NCI-H1436 treated with DMSO at 0.1 percent for 48 hours (cell line): ENCODE results near the gene TNFSF12.
"Not testable (repeated sequence)": the region's sequence is repeated elsewhere in the genome, so short reads cannot be mapped to it uniquely, and the experiment has no call there.

Source experiments
- DNase-seq: peaks from one replicate; lab custom pipeline; 2025; lab: John Stamatoyannopoulos, UW

Gene TNFSF12

GRCh38 chr17:7587420-7588151 is 38.7 kb downstream of the TNFSF12 start:
- no peak for DNase-seq

GRCh38 chr17:7588553-7589203 is 39.8 kb downstream of the TNFSF12 start:
- DNase-seq: no peak

- DNase-seq: no peak
Observed at GRCh38 chr17:7589204-7589868, 40.5 kb downstream of the TNFSF12 start.

- no peak for DNase-seq
Observed at GRCh38 chr17:7589891-7590691, 41.2 kb downstream of the TNFSF12 start, which contains the start of gene SOX15. Gene SOX15, minus strand, starts transcription at chr17:7590094. Its CDS starts 418 bp downstream, at chr17:7589676.

- DNase-seq: no peak
Observed at GRCh38 chr17:7590743-7591142, 41.9 kb downstream of the TNFSF12 start.

- DNase-seq: no peak
Observed at GRCh38 chr17:7591596-7591995, 42.7 kb downstream of the TNFSF12 start.

GRCh38 chr17:7592422-7593021 is 43.7 kb downstream of the TNFSF12 start:
- no peak for DNase-seq

GRCh38 chr17:7593296-7593695 is 44.4 kb downstream of the TNFSF12 start:
- no peak for DNase-seq

- DNase-seq: not testable (repeated sequence)
Observed at GRCh38 chr17:7597561-7597960, 48.7 kb downstream of the TNFSF12 start.

- DNase-seq: no peak
Observed at GRCh38 chr17:7606280-7606679, 57.4 kb downstream of the TNFSF12 start.
